HG02852 (cell line): Measurements from ENCODE around the gene DSE.

Experiments
- ATAC-seq: cut with Tn5 transposase; IDR thresholded peaks from one replicate; pipeline ENCODE4 v1.9.1; 2021; ENCODE audit warnings: mild to moderate bottlenecking, moderate library complexity; ENCODE audit not compliant: unreplicated experiment

The DSE gene

DNA sequence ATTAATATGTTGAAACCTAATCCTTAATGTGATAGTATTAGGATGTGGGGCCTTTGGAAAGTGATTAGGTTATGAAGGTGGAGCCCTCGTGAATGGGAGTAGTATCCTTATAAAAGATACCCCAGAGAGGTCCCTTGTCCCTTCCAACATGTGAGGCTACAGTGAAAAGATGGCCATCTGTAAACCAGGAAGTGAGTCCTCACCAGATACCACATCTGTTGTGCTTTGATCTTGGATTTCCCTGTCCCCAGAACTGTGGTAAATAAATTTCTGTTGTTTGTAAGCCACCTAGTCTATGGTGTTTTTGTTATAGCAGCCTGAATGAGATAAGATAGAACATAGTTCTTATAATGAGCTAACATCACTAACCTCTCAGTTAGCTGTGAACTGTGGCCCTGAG, 73.8 kb downstream of the DSE start:
- no peak for ATAC-seq

DNA sequence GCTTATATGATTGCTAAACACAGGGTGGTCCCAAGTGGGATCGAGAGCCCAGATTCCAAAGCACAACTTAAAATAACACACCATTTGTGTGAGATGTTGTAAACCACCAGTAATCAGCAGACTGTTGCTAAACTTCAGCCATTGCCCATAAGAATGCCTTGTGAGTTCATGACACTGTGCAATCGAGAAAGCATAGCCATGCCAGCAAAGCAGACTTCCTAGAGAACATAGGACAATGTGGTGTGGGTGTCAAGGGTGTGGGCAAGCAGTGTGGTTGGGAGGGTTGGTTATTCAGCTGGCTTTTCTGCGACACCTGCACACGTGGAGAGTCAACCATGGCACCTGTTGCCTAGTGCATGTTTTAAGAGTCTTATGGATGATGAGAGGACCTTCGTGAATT, 74.4 kb downstream of the DSE start:
- no peak for ATAC-seq

DNA sequence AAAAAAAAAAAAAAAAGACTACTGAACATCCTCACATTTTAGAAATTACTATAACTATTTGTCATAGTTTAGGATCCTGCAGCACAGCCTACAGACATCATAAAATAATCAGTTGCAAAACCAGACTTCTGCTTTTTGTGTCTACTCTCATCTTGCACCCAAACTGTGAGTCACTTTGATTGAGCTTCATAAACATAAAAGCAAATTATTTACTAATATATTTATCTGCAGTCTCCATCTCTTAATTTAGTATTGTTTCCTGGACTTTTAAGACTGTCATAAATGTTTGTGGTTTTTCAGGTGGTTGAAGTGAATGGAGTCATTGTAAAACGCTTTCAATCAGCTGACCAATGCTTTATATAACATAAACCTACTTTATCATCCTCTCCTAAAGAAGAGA, 75.7 kb downstream of the DSE start:
- ATAC-seq: no peak

DNA sequence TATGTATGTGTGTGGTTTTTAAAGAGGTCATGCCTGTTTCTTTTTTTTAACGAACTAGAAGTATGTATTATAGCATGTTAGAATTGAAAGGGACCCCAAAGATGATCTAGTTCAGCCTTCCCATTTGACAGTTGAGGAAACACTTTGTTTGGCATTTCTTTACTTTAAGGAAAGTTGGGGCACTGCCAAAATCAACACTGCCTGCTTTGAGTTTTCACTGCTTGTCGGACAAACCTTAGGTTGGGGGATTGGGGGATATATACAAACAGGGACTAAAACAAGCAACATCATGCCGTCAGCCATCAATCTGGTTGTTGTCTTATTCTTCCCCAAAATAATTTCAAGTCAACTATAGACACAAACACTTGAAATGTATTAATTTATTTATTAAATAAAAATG, 76.3 kb downstream of the DSE start:
- ATAC-seq: no peak

DNA sequence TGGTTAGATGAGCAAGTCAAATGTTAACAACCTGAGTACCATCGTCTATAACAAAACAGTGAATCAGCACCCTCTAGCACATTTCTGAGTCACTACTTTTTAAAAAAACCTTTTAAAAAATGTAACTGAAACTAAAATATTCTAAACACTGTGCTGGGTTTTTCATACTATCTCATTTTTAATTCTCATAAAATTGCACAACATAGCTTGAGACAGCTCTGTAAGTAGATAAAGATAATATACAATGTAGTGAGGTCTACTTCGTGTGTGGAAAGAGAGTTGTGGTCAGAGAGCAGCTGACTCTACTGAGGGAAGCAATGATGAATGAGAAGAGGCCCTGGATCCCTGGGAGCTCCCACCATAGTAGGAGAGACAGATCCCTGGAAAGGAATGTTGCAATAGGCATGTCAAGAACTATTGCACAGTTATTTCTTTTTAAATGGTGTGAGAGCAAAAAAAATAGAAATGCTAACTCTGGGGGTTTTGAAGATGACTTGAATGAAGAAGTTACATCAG, 76.8 kb downstream of the DSE start:
- no peak for ATAC-seq

DNA sequence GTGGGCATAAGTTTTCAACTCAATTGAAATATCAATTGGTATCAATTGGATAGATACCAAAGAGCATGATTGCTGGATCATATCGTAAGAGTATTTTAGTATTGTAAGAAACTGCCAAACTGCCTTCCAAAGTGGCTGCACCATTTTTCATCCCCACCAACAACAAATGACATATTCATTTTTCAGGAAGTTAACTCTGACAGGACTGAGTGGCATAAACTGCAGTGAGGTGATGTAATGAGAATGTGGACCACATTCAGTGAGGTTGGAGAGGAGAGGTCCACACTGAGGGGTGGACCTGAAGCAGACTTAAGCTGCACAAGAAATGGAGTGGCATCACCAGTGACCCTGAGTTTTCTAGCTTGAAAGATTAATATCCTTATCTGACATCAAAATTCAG, 78.8 kb downstream of the DSE start:
- ATAC-seq: no peak

DNA sequence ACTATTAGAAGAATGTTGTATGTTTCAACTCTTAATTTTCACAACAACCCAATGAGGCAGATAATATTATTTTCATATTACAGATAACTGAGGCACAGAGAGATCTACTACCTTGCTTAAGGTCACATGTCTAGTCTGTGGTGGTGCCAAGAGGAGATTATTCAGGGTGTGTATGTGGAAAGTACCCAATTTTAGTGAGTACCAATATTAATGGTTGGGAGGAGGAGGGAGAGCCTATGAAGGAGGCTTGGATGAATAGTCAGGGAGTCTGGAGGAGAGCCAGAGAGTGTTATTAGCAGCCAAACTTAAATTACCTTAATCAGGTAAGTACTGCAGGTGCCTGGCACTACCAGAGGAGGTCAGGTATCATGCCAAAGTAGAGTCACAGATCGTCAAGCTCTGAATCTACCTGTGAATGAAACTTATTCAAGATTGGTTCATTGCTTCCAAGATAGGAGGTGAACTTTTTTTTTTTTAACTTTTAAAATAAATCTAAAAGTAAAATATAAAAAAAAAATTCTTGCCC, 79.5 kb downstream of the DSE start:
- ATAC-seq: no peak

DNA sequence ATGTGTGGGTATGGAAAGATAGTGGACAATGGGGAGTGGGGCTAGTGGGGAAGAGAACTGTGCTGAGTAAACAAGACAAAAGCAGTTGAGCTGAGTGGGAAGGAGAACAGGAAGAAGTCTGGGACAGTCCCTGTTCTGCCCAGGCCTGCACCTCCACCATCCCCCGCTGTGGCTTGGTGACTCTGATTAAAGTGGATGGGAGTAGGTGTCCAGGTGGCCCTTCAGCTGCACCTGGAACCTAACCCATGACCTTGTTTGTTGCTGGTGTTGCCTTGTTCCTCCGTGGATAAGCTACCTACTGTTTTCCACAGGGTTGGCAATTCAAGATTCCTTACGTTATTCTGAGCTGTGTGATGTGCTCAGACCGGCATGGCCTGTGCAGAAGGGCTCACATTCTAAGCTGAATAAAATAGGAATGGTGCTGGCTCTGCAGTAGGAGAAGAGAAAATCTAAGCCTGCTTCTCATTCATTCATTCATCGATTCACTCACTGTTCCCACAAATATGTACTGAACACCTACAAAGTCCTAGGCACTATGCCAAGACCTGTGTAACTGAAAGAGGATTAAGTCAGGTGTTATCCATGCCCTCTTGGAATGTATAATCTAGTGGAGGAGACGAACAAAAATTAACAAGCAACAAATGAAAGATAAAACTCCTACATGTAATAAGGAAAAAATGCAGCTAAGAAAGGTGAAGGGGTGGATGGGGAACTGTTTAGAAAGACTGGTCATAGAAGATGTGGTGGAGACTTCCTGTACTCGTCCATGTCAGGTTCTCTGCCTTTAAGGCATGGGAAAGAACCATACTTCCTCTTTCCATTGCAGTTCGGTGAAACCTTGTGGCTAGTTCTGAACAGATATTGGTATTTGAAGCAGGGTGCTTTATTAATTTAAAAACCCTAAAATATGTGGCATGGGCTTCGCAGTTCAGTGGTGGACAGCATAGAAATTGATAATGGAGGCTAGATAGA, 80.3 kb downstream of the DSE start:
- ATAC-seq: peak; percentile 79

DNA sequence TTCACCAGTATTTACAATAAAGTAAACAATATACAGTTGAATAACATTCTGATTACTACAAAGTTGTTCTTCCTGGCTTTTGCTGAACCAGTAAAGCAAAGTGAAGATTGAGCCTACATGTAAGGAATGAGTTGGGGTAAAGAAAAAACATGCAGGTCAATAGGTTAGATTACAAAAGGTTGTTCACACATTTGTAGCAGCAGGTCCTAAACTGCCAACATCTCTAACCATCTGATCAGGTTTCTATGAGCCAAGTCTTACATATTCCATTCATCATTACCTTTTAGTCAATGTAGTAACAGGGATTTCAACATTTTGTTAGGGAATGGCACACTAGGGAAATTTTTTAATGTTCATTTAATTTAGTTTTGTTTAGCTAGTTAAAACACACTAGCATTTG, 81.2 kb downstream of the DSE start:
- ATAC-seq: no peak

DNA sequence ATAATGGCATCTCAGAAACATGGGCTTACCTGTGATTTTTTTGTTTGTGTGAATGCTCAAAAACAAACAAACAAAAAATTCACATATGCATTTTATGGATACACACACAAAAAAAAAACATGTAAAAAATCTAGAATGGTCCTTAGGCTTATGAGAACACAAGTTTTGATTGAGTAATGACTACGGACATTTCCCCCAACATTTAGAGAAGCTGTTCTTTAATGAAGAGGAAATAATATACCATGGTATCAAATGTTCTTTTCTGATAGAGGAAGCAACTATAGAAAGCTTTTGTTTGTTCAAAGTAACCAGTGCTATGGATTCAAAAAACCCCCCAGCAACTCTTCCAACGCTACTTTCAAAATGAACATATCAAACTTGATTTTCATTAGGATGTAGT, 81.8 kb downstream of the DSE start:
- no peak for ATAC-seq

DNA sequence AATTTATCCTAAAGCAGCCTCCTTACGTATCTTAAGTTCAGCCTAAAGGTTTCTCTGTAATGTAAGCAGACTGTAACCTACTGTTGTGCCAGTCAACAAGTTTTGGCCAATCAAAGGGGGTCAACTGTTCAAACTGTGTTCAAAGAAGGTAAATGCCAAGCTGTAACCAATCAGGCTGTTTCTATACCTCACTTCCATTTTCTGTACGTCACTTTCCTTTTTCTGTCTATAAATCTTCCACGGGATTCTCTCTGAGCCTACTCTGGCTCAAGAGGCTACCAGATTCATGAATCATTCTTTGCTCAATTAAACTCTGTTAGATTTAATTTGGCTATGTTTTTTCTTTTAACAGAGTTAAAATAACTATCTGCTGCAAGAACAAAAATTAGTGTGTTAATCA, 85.4 kb downstream of the DSE start:
- no peak for ATAC-seq

DNA sequence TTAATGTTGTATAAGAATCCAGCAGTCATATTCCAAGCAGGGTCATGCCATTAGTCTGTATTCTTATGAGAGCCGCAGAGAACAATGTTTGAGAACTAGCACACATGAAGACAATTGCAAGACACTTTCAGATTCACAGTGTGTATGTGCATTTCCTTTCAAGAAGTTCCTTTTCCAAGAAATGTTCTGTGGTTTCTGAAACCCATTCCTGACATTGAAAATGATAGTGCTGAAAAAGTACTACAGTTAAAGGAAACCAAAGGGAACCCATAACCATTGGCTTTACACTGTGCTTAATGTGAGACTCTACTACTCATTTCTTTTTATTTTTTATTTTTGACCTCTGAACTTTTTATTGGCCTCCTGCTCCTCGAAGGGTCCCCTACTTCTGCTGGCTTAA, 86.2 kb downstream of the DSE start:
- ATAC-seq: no peak

DNA sequence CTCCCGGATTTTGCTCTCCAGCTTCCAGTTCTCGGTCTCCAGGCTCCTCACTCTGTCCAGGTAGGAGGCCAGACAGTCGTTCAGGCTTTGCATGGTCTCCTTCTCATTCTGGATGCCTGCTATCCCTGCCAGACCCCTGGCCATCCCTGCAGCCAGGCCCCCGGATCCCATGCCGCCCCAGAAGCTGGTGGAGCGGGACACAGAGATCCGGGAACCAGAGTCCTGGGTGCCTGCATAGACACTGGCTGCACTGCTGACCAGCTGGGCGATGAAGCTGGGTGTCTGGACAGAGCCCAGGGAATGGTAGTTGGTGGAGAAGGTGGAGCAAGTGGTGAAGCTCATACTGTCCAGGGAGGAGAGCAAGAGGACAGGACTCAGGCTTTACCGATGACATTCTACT, 87.5 kb downstream of the DSE start:
- ATAC-seq: no peak

DNA sequence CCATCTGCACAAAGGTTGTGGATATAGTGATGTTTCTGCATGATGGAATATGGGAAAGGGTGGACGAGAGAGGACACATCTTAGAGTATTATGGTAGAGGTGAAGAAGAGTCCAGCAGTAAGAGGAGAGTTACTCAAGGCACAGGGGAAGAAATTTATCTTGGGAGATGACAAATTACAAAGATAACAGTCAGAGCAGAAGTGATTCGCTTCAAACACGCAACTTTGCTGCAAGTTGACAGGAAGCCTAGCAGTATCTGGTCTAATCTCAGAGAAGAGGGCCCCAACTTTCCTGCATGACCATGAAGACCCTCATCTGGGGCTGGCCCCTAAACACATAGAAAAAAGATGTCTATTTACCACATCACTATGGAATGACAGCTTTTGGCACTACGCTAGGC, 89.2 kb downstream of the DSE start:
- no peak for ATAC-seq

DNA sequence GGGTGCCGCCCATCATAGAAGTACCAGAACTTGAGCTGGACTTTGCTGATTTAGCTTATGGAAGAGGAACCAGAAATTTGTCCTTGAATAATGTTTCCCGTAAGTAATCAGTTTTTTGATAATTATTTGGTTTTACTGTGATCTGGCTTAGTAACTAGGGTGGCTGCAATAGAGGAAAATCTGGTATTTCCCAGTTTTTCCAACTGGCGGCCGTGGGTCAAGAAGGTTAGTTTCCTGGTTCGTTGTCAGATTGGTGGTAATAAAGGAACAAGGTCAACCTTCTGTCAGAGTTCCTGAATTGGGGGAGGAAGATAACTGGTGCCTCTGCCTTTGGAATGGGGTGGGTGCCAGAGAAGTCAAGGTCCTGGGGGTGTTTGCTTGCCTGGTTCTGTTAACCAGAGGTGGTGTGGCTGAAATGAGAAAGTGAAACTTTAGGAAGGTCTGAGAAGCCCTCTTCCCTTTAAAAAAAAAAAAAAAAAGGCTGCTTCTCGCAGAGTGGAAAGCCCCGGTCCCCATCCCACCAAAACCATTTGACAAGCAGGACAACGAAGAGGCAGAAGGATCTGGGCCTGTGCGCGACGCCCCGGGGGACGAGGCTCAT, 90.7 kb downstream of the DSE start, which contains the start of gene CALHM6:
Gene CALHM6, plus strand, starts transcription at position 45 of the 601 bp plus-strand sequence. Its CDS starts 555 bp downstream, at position 600.
- ATAC-seq: peak; percentile 2

DNA sequence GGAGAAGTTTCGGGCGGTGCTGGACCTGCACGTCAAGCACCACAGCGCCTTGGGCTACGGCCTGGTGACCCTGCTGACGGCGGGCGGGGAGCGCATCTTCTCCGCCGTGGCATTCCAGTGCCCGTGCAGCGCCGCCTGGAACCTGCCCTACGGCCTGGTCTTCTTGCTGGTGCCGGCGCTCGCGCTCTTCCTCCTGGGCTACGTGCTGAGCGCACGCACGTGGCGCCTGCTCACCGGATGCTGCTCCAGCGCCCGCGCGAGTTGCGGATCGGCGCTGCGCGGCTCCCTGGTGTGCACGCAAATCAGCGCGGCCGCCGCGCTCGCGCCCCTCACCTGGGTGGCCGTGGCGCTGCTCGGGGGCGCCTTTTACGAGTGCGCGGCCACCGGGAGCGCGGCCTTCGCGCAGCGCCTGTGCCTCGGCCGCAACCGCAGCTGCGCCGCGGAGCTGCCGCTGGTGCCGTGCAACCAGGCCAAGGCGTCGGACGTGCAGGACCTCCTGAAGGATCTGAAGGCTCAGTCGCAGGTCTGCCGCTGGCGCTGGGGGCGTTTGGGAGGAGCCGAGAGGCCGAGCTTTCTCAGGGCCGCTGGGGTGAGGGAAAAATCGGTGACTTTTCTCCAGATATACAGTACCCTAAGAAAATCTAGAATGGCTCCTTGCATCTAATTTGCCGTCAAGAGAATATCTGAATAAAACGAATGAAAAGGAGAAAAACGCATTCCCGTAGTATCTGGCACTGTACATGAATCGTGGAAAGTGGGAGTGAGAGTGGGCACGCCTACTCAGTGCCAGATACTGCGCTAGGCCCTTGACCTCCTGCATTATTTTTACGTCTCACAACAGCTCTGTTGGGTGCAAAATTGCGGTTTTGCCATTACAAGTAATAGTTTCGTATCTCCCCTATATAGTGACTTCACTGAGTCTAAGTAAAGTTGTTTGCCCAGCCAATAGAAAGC, 91.5 kb downstream of the DSE start:
- peak; percentile 80 for ATAC-seq

DNA sequence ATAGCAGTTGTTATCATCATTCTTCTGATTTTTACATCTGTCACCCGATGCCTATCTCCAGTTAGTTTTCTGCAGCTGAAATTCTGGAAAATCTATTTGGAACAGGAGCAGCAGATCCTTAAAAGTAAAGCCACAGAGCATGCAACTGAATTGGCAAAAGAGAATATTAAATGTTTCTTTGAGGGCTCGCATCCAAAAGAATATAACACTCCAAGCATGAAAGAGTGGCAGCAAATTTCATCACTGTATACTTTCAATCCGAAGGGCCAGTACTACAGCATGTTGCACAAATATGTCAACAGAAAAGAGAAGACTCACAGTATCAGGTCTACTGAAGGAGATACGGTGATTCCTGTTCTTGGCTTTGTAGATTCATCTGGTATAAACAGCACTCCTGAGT, 92.6 kb downstream of the DSE start:
- no peak for ATAC-seq

DNA sequence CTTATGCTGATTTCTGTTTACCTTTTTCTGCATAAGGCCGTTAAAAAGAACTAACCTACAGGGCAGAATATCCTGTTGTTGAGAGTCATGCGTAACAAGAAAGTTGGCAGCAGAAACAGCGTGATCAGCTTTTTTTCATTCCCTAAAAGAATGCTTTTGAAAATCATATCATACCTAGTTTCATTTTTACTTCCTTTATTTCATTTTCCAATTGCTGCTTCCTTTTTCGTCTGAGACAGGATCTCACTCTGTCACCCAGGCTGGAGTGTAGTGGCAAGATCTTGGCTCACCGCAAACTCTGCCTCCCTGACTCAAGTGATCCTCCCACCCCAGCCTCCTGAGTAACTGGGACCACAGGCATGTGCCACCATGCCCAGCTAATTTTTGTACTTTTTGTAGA, 94.5 kb downstream of the DSE start:
- ATAC-seq: no peak

DNA sequence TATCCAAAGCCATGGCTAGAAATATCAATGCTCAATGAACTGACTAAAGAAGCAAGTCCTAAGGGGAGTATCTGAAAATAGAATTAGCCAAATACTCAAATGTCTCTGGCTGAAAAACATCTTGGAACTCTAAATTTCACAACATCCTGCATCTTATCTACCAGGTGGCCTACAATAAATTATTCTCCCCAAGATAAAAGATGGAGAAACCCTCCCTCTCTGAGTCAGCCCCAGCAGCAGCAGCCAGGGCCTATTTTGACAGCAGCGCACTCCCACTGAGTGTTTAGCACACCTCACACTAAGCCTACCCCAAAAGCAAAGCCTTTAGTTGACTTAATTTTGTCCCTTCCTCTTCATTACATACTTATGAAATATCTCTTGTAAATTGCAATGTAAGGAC, 96.3 kb downstream of the DSE start:
- ATAC-seq: no peak

DNA sequence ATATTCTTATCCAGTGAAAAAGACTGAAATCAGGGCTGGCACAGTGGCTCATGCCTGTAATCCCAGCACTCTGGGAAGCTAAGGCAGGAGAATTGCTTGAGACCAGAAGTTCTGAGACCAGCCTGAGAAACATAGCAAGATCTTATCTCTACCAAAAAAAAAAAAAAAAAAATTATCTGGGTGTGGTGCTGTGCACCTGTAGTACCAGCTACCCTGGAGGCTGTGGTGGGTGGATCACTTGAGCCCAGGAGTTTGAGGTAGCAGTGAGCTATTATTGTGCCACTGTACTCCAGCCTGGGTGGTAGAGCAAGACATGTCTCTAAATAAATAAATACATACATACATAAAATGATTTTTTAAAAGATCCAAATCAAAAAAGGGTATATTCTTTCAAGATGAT, 96.8 kb downstream of the DSE start:
- ATAC-seq: no peak

DNA sequence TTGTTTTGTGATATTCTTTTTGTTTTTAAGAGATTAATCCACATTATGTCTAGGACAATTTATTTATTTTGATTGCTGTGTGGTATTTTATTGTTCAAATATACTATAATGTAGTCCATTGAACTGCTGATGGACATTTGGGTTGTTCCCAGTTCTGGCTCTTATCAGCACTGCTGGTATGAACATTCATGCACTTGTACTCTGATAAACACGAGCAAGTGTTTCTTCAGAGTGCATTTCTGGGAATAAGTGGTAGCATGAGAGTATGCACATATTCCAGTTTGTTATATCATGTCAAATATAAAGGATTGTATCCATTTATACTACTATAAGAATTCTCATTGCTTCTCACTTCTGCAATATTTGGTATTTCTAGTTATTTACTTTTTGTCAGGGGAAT, 97.5 kb downstream of the DSE start:
- no peak for ATAC-seq
